Middle frontal gyrus (tissue), 1 donor: ENCODE results near the gene PNKP.
A peak's percentile ranks its signal among the peaks of the same experiment; 100 is the strongest.

Source experiments
- DNase-seq: peaks from one replicate; pipeline ENCODE4 v3.0.0-alpha.2; 2015; ENCODE audit warnings: low spot score; ENCODE audit errors: extremely low spot score

PNKP gene

GRCh38 chr19:49890349-49891311, 23.3 kb upstream of the PNKP start:
- DNase-seq, result no peak

GRCh38 chr19:49889687-49890348, 22.4 kb upstream of the PNKP start:
- no peak for DNase-seq

- no peak for DNase-seq
These were observed 21.8 kb upstream of the PNKP start for GRCh38 chr19:49889038-49889686.

GRCh38 chr19:49888510-49888824, 21.1 kb upstream of the PNKP start:
- no peak for DNase-seq

GRCh38 chr19:49887665-49888509, 20.5 kb upstream of the PNKP start:
- DNase-seq, result no peak

- no peak for DNase-seq
These were observed 19.8 kb upstream of the PNKP start for GRCh38 chr19:49887037-49887664.

GRCh38 chr19:49884760-49885159, 17.4 kb upstream of the PNKP start:
- DNase-seq, result no peak

GRCh38 chr19:49884109-49884508, 16.7 kb upstream of the PNKP start:
- no peak for DNase-seq

- DNase-seq, result no peak
These were observed 15.7 kb upstream of the PNKP start for GRCh38 chr19:49883094-49883493.

GRCh38 chr19:49882643-49883042, 15.3 kb upstream of the PNKP start:
- no peak for DNase-seq

- no peak for DNase-seq
These were observed 14.5 kb upstream of the PNKP start for GRCh38 chr19:49881672-49882394.

- DNase-seq, result no peak
These were observed 13.8 kb upstream of the PNKP start for GRCh38 chr19:49881186-49881585.

- DNase-seq, result no peak
These were observed 12.9 kb upstream of the PNKP start for GRCh38 chr19:49880162-49880869.

GRCh38 chr19:49879243-49879963, 12.0 kb upstream of the PNKP start:
- no peak for DNase-seq

- no peak for DNase-seq
These were observed 11.3 kb upstream of the PNKP start for GRCh38 chr19:49878744-49879070.

GRCh38 chr19:49877879-49878743, 10.7 kb upstream of the PNKP start:
- peak; percentile 83 for DNase-seq

GRCh38 chr19:49877020-49877878, 9.9 kb upstream of the PNKP start, which contains the start of the genes AKT1S1 and TBC1D17:
Gene AKT1S1, minus strand, starts transcription at chr19:49877355. Its CDS starts 4,060 bp downstream, at chr19:49873295.
Gene TBC1D17, plus strand, starts transcription at chr19:49877702. Its CDS starts 22 bp downstream, at chr19:49877724.
- peak; percentile 99 for DNase-seq
